SU-DHL-6 (cell line): Measurements from ENCODE around the gene SLC35A2.
"Not testable (repeated sequence)": the region's sequence is repeated elsewhere in the genome, so short reads cannot be mapped to it uniquely, and the experiment has no call there.

Experiments
- EZH2phosphoT487 ChIP-seq: fragments of 200-600 bp; sonication (generic), shearing (Covaris generic); conservative IDR thresholded peaks from 2 replicates; pipeline ENCODE4 v1.6.1; 2018; ENCODE audit warnings: mild to moderate bottlenecking, antibody characterized with exemption, low read length, moderate library complexity, mixed read lengths
- TF ChIP-seq, protein P1 (sequence below): fragments of 200-600 bp; sonication (generic); IDR thresholded peaks from one replicate; pipeline ENCODE4 v1.5.1; 2017; ENCODE audit warnings: antibody characterized with exemption, mild to moderate bottlenecking, low read length, moderate library complexity; ENCODE audit not compliant: insufficient read depth, poor library complexity, severe bottlenecking

DNA sequence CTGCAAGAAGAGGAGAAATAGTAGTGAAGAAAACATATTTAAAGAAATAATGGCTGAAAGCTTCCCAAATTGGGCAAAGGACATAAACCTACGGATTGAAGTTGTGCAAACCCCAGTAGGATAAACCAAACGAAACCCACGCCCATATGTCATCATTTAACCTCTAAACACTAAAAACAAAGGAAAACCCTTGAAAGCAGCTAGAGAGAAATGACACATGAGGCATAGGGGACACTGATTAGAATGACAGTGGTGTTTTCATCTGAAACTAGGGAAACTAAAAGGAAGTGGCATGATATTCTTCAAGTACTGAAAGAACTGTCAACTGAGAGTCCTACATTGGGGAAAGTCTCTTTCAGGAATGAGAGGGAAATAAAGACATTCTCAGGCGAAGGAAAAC is 34.5 kb downstream of the SLC35A2 start:
- TF ChIP-seq, protein P1, sequence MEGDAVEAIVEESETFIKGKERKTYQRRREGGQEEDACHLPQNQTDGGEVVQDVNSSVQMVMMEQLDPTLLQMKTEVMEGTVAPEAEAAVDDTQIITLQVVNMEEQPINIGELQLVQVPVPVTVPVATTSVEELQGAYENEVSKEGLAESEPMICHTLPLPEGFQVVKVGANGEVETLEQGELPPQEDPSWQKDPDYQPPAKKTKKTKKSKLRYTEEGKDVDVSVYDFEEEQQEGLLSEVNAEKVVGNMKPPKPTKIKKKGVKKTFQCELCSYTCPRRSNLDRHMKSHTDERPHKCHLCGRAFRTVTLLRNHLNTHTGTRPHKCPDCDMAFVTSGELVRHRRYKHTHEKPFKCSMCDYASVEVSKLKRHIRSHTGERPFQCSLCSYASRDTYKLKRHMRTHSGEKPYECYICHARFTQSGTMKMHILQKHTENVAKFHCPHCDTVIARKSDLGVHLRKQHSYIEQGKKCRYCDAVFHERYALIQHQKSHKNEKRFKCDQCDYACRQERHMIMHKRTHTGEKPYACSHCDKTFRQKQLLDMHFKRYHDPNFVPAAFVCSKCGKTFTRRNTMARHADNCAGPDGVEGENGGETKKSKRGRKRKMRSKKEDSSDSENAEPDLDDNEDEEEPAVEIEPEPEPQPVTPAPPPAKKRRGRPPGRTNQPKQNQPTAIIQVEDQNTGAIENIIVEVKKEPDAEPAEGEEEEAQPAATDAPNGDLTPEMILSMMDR: not testable (repeated sequence)
- not testable (repeated sequence) for TF ChIP-seq EZH2phosphoT487
